KMS-11 (cell line): ENCODE data around the gene OSBPL9.

ENCODE experiments used
- H2AFZ ChIP-seq: fragments of 200-600 bp; sonication (generic); 2 replicates; pipeline ENCODE4 v1.6.1; 2016; ENCODE audit warnings: antibody characterized with exemption, mixed run types, low read depth
- H3K27ac ChIP-seq: fragments of 200-600 bp; sonication (generic); 2 replicates; pipeline ENCODE4 v1.6.1; 2016; ENCODE audit warnings: mild to moderate bottlenecking, mixed run types
- H3K27me3 ChIP-seq: fragments of 200-600 bp; sonication (generic); 2 replicates; pipeline ENCODE4 v1.6.1; 2017; ENCODE audit warnings: mild to moderate bottlenecking, low read depth, mixed run types, moderate library complexity; ENCODE audit not compliant: insufficient read depth
- H3K36me3 ChIP-seq: fragments of 200-600 bp; sonication (generic); 2 replicates; pipeline ENCODE4 v1.6.1; 2017; ENCODE audit warnings: mild to moderate bottlenecking, mixed run types; ENCODE audit not compliant: insufficient read depth
- H3K4me1 ChIP-seq: fragments of 200-600 bp; sonication (generic); 2 replicates; pipeline ENCODE4 v1.6.1; 2016; ENCODE audit warnings: mild to moderate bottlenecking, low read depth, mixed run types; ENCODE audit not compliant: poor library complexity, severe bottlenecking
- H3K4me2 ChIP-seq: fragments of 200-600 bp; sonication (generic); 2 replicates; pipeline ENCODE4 v1.7.0; 2016; ENCODE audit warnings: mild to moderate bottlenecking, mixed run types
- H3K4me3 ChIP-seq: fragments of 200-600 bp; sonication (generic); IDR thresholded peaks from 2 replicates; pipeline ENCODE4 v1.6.1; 2017; ENCODE audit warnings: low read depth, low read length, mixed read lengths; ENCODE audit not compliant: insufficient read depth
- H3K79me2 ChIP-seq: fragments of 200-600 bp; sonication (generic); 2 replicates; pipeline ENCODE4 v1.6.1; 2016; ENCODE audit warnings: low read depth, mixed run types; ENCODE audit not compliant: insufficient read depth
- H3K9ac ChIP-seq: fragments of 200-600 bp; sonication (generic); 2 replicates; pipeline ENCODE4 v1.6.1; 2016; ENCODE audit warnings: mild to moderate bottlenecking, mixed run types
- H4K20me1 ChIP-seq: fragments of 200-600 bp; sonication (generic); 2 replicates; pipeline ENCODE4 v1.6.1; 2016; ENCODE audit warnings: mild to moderate bottlenecking, mixed run types; ENCODE audit not compliant: insufficient read depth
- CTCF ChIP-seq: fragments of 200-600 bp; sonication (generic); conservative IDR thresholded peaks from 2 replicates; pipeline ENCODE4 v1.6.1; 2017; ENCODE audit warnings: low read depth, mild to moderate bottlenecking, antibody characterized with exemption, low read length, moderate library complexity, mixed read lengths

OSBPL9 gene

GRCh38 chr1:51675177-51675780 is 58.4 kb downstream of the OSBPL9 start:
- TF ChIP-seq CTCF: no peak

GRCh38 chr1:51679435-51679834 is 62.5 kb downstream of the OSBPL9 start:
- no peak overlapping the region for H2AFZ ChIP-seq
- H3K4me3 ChIP-seq: no peak overlapping the region
- no peaks in the 10 kb centered on the region for H3K36me3 ChIP-seq
- H4K20me1 ChIP-seq: no peaks in the 10 kb centered on the region
- H3K4me2 ChIP-seq: no peak overlapping the region
- H3K79me2 ChIP-seq: no peaks in the 10 kb centered on the region
- no peak for TF ChIP-seq CTCF
- H3K27me3 ChIP-seq: no peaks in the 10 kb centered on the region
- no peaks in the 10 kb centered on the region for H3K4me1 ChIP-seq
- no peak overlapping the region for H3K9ac ChIP-seq
- no peak overlapping the region for H3K27ac ChIP-seq

More at GRCh38 chr1:51675177-51675780, 58.4 kb downstream of the OSBPL9 start:
- H3K4me3 ChIP-seq: no peak overlapping the region
- no peak overlapping the region for H2AFZ ChIP-seq
- no peak overlapping the region for H3K27ac ChIP-seq
- no peak overlapping the region for H3K9ac ChIP-seq
- no peaks in the 10 kb centered on the region for H3K27me3 ChIP-seq
- H3K4me1 ChIP-seq: no peaks in the 10 kb centered on the region
- H3K4me2 ChIP-seq: no peak overlapping the region
- H3K36me3 ChIP-seq: no peaks in the 10 kb centered on the region
- no peaks in the 10 kb centered on the region for H4K20me1 ChIP-seq
- no peaks in the 10 kb centered on the region for H3K79me2 ChIP-seq

GRCh38 chr1:51684776-51685175 is 67.9 kb downstream of the OSBPL9 start:
- Histone ChIP-seq H3K4me1 (no peaks in the 10 kb centered on the region), H4K20me1 (no peaks in the 10 kb centered on the region), H3K36me3 (no peaks in the 10 kb centered on the region), H3K27ac (no peak overlapping the region), H3K79me2 (no peaks in the 10 kb centered on the region), H3K4me2 (no peak overlapping the region), H3K4me3 (no peak overlapping the region), H3K27me3 (no peaks in the 10 kb centered on the region), H2AFZ (no peak overlapping the region), H3K9ac (no peak overlapping the region)
- TF ChIP-seq CTCF: no peak

- Histone ChIP-seq H3K27ac (no peak overlapping the region), H3K36me3 (no peaks in the 10 kb centered on the region), H3K79me2 (no peaks in the 10 kb centered on the region), H2AFZ (no peak overlapping the region), H4K20me1 (no peaks in the 10 kb centered on the region), H3K27me3 (no peaks in the 10 kb centered on the region), H3K4me1 (no peaks in the 10 kb centered on the region), H3K9ac (no peak overlapping the region), H3K4me3 (no peak overlapping the region), H3K4me2 (no peak overlapping the region)
- no peak for TF ChIP-seq CTCF
These were observed 69.6 kb downstream of the OSBPL9 start for GRCh38 chr1:51686450-51686849.
